Gastroesophageal sphincter (tissue), 4 donors: ENCODE data around the gene PKD2. TPM values are rescaled to one million over a fixed set of nuclear protein-coding genes. Genes with fewer than 3 reads are reported as not detected.
A peak's percentile ranks its signal among the peaks of the same experiment; 100 is the strongest.

Source experiments
- ATAC-seq: fragments of 150-250 bp; one replicate; pipeline ENCODE4 v1.9.1; 2016; ENCODE audit warnings: mild to moderate bottlenecking, moderate library complexity
- H3K27ac ChIP-seq, 4 donors: fragments of 200-600 bp; sonication (generic) in 3 of 4; 1 replicate in 3 of 4; 2 replicates in 1 of 4; pipeline ENCODE4 v1.5.1; 2016 to 2019
- H3K27me3 ChIP-seq: fragments of 200-600 bp; sonication (generic); one replicate; pipeline ENCODE4 v1.5.1; 2019
- H3K36me3 ChIP-seq, 2 donors: fragments of 200-600 bp; sonication (generic); one replicate each; pipeline ENCODE4 v1.5.1; 2019; ENCODE audit warnings: control low read depth in 1 of 2
- H3K4me1 ChIP-seq, 3 donors: fragments of 200-600 bp; sonication (generic); 1 replicate in 2 of 3; 2 replicates in 1 of 3; pipeline ENCODE4 v1.5.1; 2016 to 2019; ENCODE audit warnings: control low read depth in 2 of 3
- H3K4me3 ChIP-seq, 2 donors: fragments of 200-600 bp; sonication (generic); one replicate each; pipeline ENCODE4 v1.5.1; 2019; ENCODE audit warnings: mild to moderate bottlenecking in 1 of 2, moderate library complexity in 1 of 2
- H3K9me3 ChIP-seq, 3 donors: fragments of 200-600 bp; sonication (generic); one replicate each; pipeline ENCODE4 v1.5.1; 2017 to 2019; ENCODE audit warnings: control low read depth in 2 of 3
- CTCF ChIP-seq, 4 experiments: fragments of 200-600 bp in 2 of 4; fragments of 450-650 bp in 2 of 4; sonication (generic) in 1 of 4; IDR thresholded peaks; one replicate each; pipeline ENCODE4 v1.5.1; 2017 to 2019; ENCODE audit warnings: antibody characterized with exemption in 4 of 4, mild to moderate bottlenecking in 2 of 4, moderate library complexity in 2 of 4
- EP300 ChIP-seq: sonication (generic); formaldehyde crosslinking; IDR thresholded peaks from one replicate; pipeline ENCODE4 v1.6.1; 2017; ENCODE audit warnings: antibody characterized with exemption, mild to moderate bottlenecking
- POLR2A ChIP-seq, 2 donors: fragments of 450-650 bp; IDR thresholded peaks; one replicate each; pipeline ENCODE4 v1.6.1; 2017; ENCODE audit warnings: antibody characterized with exemption in 2 of 2, mild to moderate bottlenecking in 2 of 2, moderate library complexity in 1 of 2
- POLR2AphosphoS5 ChIP-seq: sonication (generic); formaldehyde crosslinking; IDR thresholded peaks from one replicate; pipeline ENCODE4 v1.6.1; 2017; ENCODE audit warnings: antibody characterized with exemption
- WGBS, 2 donors: methylation state at CpG; one replicate each; pipeline ENCODE4 v1.1.5; 2018; ENCODE audit warnings: low coverage in 1 of 2; 5-methylcytosine and 5-hydroxymethylcytosine counted together
- total RNA-seq, 4 donors: library from RNA; depleted of rRNA; stranded (reverse); fragments of >200 nt; gene quantifications; one replicate each; pipeline ENCODE4 v1.1.0, GENCODE V29; 2016

Gene PKD2
- total RNA-seq, 4 donors from 2014 or later: 84.5 to 125 (median 117) TPM

DNA sequence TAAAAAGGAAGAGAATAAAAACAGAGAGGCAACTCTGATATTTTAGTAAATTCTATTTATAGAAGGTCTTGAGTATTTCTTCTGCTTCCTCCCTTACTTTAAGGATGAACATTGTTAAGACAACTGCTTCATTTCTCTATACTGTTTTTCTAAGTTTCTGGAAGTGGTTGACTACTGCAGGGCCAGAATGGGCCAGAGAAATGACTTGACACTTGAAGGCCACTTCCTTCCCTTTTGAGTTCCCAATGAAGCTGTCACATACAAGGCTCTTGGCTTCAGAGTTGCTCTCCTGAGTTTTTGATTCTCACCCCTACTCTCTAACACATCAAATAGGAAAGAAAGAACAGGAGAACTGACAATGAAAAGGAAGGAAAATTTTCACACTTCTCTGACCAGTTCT lies 37.6 kb downstream of the PKD2 start:
- H3K27ac ChIP-seq: no peak overlapping the region
- H3K36me3 ChIP-seq: peaks cover 15 to 98% of the 10 kb centered on the region in 2 donors
- no peak for TF ChIP-seq EP300
- no peak for TF ChIP-seq CTCF (IDR thresholded peaks at IDR 0.05)
- TF ChIP-seq POLR2A (IDR thresholded peaks at IDR 0.05): no peak
- TF ChIP-seq POLR2AphosphoS5: no peak
- no peaks in the 10 kb centered on the region for H3K9me3 ChIP-seq
- no peak overlapping the region for H3K4me3 ChIP-seq
- no peak for ATAC-seq
- H3K4me1 ChIP-seq: no peaks in the 10 kb centered on the region
- no peaks in the 10 kb centered on the region for H3K27me3 ChIP-seq

DNA sequence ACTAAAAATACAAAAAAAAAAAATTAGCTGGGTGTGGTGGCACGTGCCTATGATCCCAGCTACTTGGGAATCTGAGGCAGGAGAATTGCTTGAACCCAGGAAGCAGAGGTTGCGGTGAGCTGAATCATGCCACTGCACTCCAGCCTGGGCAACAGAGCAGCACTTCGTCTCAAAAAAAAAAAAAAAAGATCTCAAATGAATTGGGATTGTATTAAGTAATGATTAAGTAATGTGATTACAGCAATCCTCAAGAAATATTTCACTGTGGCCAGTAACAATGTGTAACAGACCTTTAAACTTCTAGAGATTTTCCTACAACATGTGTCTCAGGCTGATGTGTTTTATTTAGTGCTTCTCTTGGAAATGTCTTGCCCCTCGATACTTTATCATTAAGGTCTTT lies 46.8 kb downstream of the PKD2 start:
- ATAC-seq: peak; percentile 28
- 76 to 77% methylated on average over 4 of the region's 4 CpGs for WGBS, 2 donors

GRCh38 chr4:88054901-88055300 lies 47.5 kb downstream of the PKD2 start:
- Histone ChIP-seq H3K4me1 (no peaks in the 10 kb centered on the region), H3K4me3 (no peak overlapping the region), H3K27ac (no peak overlapping the region), H3K36me3 (peaks cover 5 to 100% of the 10 kb centered on the region in 2 donors), H3K27me3 (no peaks in the 10 kb centered on the region), H3K9me3 (no peaks in the 10 kb centered on the region)
- ATAC-seq: no peak
- WGBS, 2 donors: 76 to 92% methylated on average over 2 to 3 of the region's 3 CpGs
- TF ChIP-seq EP300 (no peak), POLR2AphosphoS5 (no peak), CTCF (IDR thresholded peaks at IDR 0.05) (peak in 2 of 4 experiments; percentile 18 to 39)

More for the DNA sequence above, 46.8 kb downstream of the PKD2 start:
- Histone ChIP-seq H3K9me3 (no peaks in the 10 kb centered on the region), H3K36me3 (peaks cover 5 to 99% of the 10 kb centered on the region in 2 donors), H3K4me3 (no peak overlapping the region), H3K4me1 (no peaks in the 10 kb centered on the region), H3K27ac (no peak overlapping the region), H3K27me3 (no peaks in the 10 kb centered on the region)
- TF ChIP-seq CTCF (IDR thresholded peaks at IDR 0.05) (no peak), EP300 (no peak), POLR2A (IDR thresholded peaks at IDR 0.05) (no peak), POLR2AphosphoS5 (no peak)

DNA sequence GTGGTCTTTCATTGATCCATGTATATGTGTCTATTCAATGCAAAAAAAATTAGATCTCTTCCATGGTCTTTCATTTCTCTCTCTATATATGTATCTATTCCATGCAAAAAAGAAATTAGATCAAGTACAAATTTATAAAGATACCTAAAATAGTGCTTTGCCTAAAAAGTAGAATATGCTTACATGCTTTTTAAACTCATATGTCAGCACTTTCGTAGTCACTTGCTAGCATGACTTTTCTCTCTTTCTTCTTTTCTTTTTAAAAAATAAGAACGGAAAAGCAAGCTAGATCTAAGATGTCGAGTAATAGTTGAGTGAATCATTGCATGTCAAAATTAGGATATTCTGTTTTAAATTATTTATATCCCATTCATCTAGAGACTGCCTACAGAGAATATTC lies 50.9 kb downstream of the PKD2 start:
- Histone ChIP-seq H3K27me3 (no peaks in the 10 kb centered on the region), H3K4me1 (peaks cover 0 to 9% (median 0%) of the 10 kb centered on the region in 3 donors), H3K36me3 (peaks cover 5 to 91% of the 10 kb centered on the region in 2 donors), H3K4me3 (no peak overlapping the region), H3K9me3 (no peaks in the 10 kb centered on the region), H3K27ac (no peak overlapping the region)
- no peak for ATAC-seq
- WGBS, 2 donors: 87 to 91% methylated on average over 3 of the region's 3 CpGs
- TF ChIP-seq CTCF (IDR thresholded peaks at IDR 0.05) (no peak), POLR2A (IDR thresholded peaks at IDR 0.05) (no peak), EP300 (no peak), POLR2AphosphoS5 (no peak)

DNA sequence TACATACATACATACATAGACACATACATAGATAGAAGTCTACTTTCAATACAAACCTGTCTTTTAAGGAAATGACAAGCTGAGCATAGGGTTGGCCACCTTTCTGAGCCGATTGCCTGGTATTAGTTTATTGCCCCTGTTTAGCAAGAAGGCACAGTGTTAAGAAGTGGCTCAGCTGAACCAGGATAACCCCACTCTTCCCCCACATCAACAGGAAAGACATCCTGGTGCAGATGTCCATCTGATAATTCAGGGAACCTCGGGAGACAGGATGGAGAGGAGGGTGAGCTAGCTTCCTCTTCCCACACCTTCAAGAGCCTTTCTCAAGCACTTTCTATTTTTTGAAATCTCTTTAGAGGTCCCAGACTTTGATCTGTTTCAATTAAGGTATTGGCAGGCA lies 52.3 kb downstream of the PKD2 start:
- 43 to 50% methylated on average over 1 to 2 of the region's 2 CpGs for WGBS, 2 donors
- no peak overlapping the region for H3K4me3 ChIP-seq
- no peak overlapping the region for H3K27ac ChIP-seq
- H3K27me3 ChIP-seq: no peaks in the 10 kb centered on the region
- H3K4me1 ChIP-seq: peaks cover 0 to 9% (median 0%) of the 10 kb centered on the region in 3 donors
- no peak for ATAC-seq
- TF ChIP-seq CTCF (IDR thresholded peaks at IDR 0.05): no peak
- TF ChIP-seq POLR2AphosphoS5: no peak
- no peak for TF ChIP-seq POLR2A (IDR thresholded peaks at IDR 0.05)
- no peak for TF ChIP-seq EP300
- peaks cover 0 to 91% of the 10 kb centered on the region in 2 donors for H3K36me3 ChIP-seq
- no peaks in the 10 kb centered on the region for H3K9me3 ChIP-seq
